ENCODE measurements around the gene ANKS3. TPM values are rescaled to one million over a fixed set of nuclear protein-coding genes. Genes with fewer than 3 reads are reported as not detected.

Gene ANKS3
- total RNA-seq, 4 donors from 2014 or later, result 6.7 to 16.6 (median 9.0) TPM

DNA sequence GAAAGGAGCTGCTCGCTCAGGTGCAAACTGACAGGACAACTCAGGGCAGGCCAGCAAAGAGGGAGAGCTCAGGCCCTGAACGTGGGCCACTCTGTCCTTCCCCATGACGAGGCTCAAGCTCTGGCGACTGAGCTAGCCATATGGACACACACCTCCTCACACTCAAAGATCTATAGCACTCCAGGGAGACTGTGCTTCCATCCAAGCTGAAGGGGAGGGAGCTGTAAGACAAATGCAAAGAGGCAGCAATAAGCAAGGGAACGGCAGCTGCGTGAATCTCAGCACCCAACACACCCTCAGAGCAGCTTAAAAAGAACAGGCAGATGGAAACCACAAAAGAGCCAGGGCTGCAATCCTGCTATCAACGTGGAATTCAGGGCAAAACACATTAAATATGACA is 27.2 kb downstream of the ANKS3 start:
- DNase-seq, result no peak
- peaks cover 0 to 26% of the 10 kb centered on the region in 2 donors for H3K36me3 ChIP-seq

DNA sequence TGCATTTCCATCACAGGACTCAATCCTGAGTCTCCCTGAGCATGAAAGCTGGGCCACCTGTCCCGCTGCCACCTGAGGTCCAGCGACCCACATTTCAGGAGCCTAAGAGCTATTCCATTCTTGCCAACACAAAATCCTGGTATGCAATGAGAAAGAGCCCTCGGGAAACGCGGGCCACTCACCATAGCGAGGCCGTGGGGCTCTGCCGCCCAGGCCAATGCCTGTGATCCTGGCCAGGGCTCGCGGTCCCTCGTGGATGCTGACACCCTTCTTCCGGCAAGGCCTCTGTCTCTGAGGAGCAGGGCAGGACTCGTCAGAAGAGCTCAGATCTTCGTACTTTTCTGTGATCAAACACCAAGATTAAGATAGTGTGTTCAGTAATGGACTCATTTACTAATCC is 29.2 kb downstream of the ANKS3 start:
- in situ Hi-C loops (cut with MboI; ENCODE audit: low sequenced_read_pairs in 4 of 4), result no loop called here
- no peak for TF ChIP-seq POLR2A (IDR thresholded peaks at IDR 0.05)
- no peak overlapping the region for H3K27ac ChIP-seq
- ATAC-seq (no peak), DNase-seq (no peak)
- H3K27me3 ChIP-seq, result no peaks in the 10 kb centered on the region
- H3K9me3 ChIP-seq, result no peaks in the 10 kb centered on the region
- no peaks in the 10 kb centered on the region for H3K4me1 ChIP-seq
- no peak overlapping the region for H3K4me3 ChIP-seq
- intact Hi-C loops (cut with DNase I; ENCODE audit: low total_unique reads), result no loop called here
- H3K36me3 ChIP-seq, result peaks cover 0 to 39% of the 10 kb centered on the region in 2 donors

More for the DNA sequence above, 27.2 kb downstream of the ANKS3 start:
- no peaks in the 10 kb centered on the region for H3K27me3 ChIP-seq
- H3K9me3 ChIP-seq, result no peaks in the 10 kb centered on the region
- no peaks in the 10 kb centered on the region for H3K4me1 ChIP-seq
- no peak overlapping the region for H3K27ac ChIP-seq
- intact Hi-C loops (cut with DNase I; ENCODE audit: low total_unique reads) (no loop called here), in situ Hi-C loops (cut with MboI; ENCODE audit: low sequenced_read_pairs in 4 of 4) (no loop called here)
- TF ChIP-seq, protein P1, sequence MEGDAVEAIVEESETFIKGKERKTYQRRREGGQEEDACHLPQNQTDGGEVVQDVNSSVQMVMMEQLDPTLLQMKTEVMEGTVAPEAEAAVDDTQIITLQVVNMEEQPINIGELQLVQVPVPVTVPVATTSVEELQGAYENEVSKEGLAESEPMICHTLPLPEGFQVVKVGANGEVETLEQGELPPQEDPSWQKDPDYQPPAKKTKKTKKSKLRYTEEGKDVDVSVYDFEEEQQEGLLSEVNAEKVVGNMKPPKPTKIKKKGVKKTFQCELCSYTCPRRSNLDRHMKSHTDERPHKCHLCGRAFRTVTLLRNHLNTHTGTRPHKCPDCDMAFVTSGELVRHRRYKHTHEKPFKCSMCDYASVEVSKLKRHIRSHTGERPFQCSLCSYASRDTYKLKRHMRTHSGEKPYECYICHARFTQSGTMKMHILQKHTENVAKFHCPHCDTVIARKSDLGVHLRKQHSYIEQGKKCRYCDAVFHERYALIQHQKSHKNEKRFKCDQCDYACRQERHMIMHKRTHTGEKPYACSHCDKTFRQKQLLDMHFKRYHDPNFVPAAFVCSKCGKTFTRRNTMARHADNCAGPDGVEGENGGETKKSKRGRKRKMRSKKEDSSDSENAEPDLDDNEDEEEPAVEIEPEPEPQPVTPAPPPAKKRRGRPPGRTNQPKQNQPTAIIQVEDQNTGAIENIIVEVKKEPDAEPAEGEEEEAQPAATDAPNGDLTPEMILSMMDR (IDR thresholded peaks at IDR 0.05 in 4 of 5, conservative IDR thresholded peaks at IDR 0.05 in 1 of 5), result no peak
- TF ChIP-seq POLR2A (IDR thresholded peaks at IDR 0.05), result no peak
- ATAC-seq, result no peak
- no peak overlapping the region for H3K4me3 ChIP-seq

DNA sequence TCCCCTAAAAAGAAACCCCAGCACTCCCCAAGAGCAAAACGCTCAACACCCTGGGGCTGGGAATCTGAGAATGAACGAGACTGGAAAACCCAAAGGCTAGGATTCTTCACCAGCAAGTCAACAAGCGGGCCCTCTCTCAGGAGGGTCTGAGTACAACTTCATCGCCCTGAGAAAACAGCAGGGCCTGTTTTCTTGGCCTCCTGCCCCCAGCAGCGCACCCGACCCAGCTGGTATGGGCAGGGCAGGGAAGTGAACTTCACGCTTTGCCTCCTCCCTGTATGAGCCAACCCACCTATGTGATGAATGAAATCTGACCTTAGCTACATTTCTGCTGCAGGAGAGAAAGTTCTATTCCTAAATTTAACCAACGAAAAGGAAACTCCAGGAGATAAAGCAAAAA is 29.6 kb downstream of the ANKS3 start:
- Histone ChIP-seq H3K36me3 (peaks cover 0 to 43% of the 10 kb centered on the region in 2 donors), H3K27me3 (no peaks in the 10 kb centered on the region), H3K27ac (no peak overlapping the region), H3K9me3 (no peaks in the 10 kb centered on the region), H3K4me3 (no peak overlapping the region), H3K4me1 (no peaks in the 10 kb centered on the region)
- intact Hi-C loops (cut with DNase I; ENCODE audit: low total_unique reads) (no loop called here), in situ Hi-C loops (cut with MboI; ENCODE audit: low sequenced_read_pairs in 4 of 4) (no loop called here)
- no peak for ATAC-seq
- TF ChIP-seq, protein P1 (IDR thresholded peaks at IDR 0.05 in 4 of 5, conservative IDR thresholded peaks at IDR 0.05 in 1 of 5), result no peak
- TF ChIP-seq POLR2A (IDR thresholded peaks at IDR 0.05), result no peak
- DNase-seq, result no peak

DNA sequence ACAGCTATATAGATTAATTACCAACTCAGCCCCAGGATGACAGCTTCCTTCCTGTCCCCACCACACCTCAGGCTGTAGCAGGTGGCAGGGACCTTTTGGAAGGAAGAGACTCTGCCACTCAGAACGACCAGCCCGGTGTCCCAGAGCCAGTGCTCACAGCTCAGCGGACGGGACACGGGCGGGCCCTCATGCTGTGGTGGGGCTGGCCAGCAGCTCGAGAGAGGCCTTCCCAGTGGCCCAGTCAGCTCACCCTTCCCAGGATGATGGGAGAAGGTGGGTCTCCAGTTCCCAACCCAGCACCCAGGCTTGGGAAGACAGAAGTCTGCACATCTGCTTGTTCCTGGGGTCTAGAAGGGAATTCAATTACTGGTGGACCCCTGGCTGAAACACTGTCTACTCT is 30.2 kb downstream of the ANKS3 start:
- H3K36me3 ChIP-seq, result peaks cover 0 to 49% of the 10 kb centered on the region in 2 donors
- in situ Hi-C loops (cut with MboI; ENCODE audit: low sequenced_read_pairs in 4 of 4), result no loop called here
- ATAC-seq, result no peak

DNA sequence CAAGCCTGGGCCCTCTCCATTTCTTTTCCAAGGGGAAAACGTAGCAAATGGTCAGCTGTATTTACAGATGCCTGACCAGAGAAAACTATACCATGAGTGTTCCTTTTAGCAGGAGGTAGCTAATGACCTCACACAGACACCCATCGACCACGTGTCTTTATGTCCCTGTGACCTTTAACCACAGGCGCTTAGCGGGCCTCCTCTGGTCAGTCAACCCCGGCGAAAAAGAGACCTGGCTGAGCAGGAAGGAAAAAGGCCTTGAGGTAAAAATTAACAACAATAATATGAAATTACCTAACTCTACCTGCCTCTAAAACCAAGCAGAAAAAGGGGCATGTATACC is 31.6 kb downstream of the ANKS3 start:
- no peak for DNase-seq
- no peak for ATAC-seq
- in situ Hi-C loops (cut with MboI; ENCODE audit: low sequenced_read_pairs in 4 of 4) (no loop called here), intact Hi-C loops (cut with DNase I; ENCODE audit: low total_unique reads) (no loop called here)
- no peak overlapping the region for H3K27ac ChIP-seq
- H3K36me3 ChIP-seq, result peaks cover 0 to 64% of the 10 kb centered on the region in 2 donors
- TF ChIP-seq, protein P1 (IDR thresholded peaks at IDR 0.05 in 4 of 5, conservative IDR thresholded peaks at IDR 0.05 in 1 of 5), result no peak
- TF ChIP-seq POLR2A (IDR thresholded peaks at IDR 0.05), result no peak
- no peaks in the 10 kb centered on the region for H3K27me3 ChIP-seq
- H3K4me3 ChIP-seq, result no peak overlapping the region
- no peaks in the 10 kb centered on the region for H3K9me3 ChIP-seq
- no peaks in the 10 kb centered on the region for H3K4me1 ChIP-seq

More for the DNA sequence above, 30.2 kb downstream of the ANKS3 start:
- Histone ChIP-seq H3K27ac (no peak overlapping the region), H3K27me3 (no peaks in the 10 kb centered on the region), H3K4me1 (no peaks in the 10 kb centered on the region), H3K9me3 (no peaks in the 10 kb centered on the region), H3K4me3 (no peak overlapping the region)
- DNase-seq, result no peak
- intact Hi-C loops (cut with DNase I; ENCODE audit: low total_unique reads), result no loop called here
- TF ChIP-seq, protein P1 (IDR thresholded peaks at IDR 0.05 in 4 of 5, conservative IDR thresholded peaks at IDR 0.05 in 1 of 5), result no peak
- no peak for TF ChIP-seq POLR2A (IDR thresholded peaks at IDR 0.05)

Data from gastrocnemius medialis (tissue), 4 donors.